Lower leg skin (tissue), 3 donors: ENCODE measurements around the gene UBE2Q1.

Experiments used
- POLR2A ChIP-seq, 2 donors: fragments of 450-650 bp; IDR thresholded peaks; one replicate each; pipeline ENCODE4 v1.6.1; 2016 to 2017; ENCODE audit warnings: antibody characterized with exemption in 2 of 2, mild to moderate bottlenecking in 1 of 2, moderate library complexity in 1 of 2
- TF ChIP-seq, protein P1 (sequence below), 3 donors: fragments of 450-650 bp; IDR thresholded peaks; one replicate each; pipeline ENCODE4 v1.5.1; 2016; ENCODE audit warnings: antibody characterized with exemption in 3 of 3, mild to moderate bottlenecking in 3 of 3, moderate library complexity in 2 of 3

DNA sequence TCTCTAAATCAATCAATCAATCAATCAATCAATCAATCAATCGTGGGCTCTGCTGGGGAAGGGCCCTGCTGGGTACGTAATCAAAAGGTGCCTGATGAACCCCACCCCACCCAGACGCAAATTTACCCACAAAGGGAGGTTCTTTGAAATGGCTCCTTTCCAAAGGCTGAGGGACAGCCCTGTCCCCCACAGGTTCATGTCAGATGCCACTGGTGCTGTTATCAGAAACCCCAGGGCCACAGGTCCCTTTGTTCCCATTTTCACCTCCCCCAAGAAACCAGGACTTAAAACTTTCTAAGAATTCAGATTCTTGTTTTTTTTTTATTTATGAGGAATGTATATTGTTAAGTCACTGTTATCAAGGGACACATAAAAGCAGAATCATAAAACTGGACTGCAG is 23.3 kb upstream of the UBE2Q1 start:
- TF ChIP-seq, protein P1, sequence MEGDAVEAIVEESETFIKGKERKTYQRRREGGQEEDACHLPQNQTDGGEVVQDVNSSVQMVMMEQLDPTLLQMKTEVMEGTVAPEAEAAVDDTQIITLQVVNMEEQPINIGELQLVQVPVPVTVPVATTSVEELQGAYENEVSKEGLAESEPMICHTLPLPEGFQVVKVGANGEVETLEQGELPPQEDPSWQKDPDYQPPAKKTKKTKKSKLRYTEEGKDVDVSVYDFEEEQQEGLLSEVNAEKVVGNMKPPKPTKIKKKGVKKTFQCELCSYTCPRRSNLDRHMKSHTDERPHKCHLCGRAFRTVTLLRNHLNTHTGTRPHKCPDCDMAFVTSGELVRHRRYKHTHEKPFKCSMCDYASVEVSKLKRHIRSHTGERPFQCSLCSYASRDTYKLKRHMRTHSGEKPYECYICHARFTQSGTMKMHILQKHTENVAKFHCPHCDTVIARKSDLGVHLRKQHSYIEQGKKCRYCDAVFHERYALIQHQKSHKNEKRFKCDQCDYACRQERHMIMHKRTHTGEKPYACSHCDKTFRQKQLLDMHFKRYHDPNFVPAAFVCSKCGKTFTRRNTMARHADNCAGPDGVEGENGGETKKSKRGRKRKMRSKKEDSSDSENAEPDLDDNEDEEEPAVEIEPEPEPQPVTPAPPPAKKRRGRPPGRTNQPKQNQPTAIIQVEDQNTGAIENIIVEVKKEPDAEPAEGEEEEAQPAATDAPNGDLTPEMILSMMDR (IDR thresholded peaks at IDR 0.05) = no peak
- no peak for TF ChIP-seq POLR2A (IDR thresholded peaks at IDR 0.05)
